Ovary (tissue), 9 donors: ENCODE results near the gene MYH9. TPM values are rescaled to one million over a fixed set of nuclear protein-coding genes. Genes with fewer than 3 reads are reported as not detected.
A peak's percentile ranks its signal among the peaks of the same experiment; 100 is the strongest.

Experiments used
- DNase-seq, 5 donors: peaks; one replicate each; pipeline ENCODE4 v3.0.0-alpha.2; 2019 to 2020
- H3K27ac ChIP-seq, 2 donors: fragments of 200-600 bp; one replicate each; pipeline versions ENCODE4 v1.5.1 to v1.8.0; 2019 to 2022
- H3K27me3 ChIP-seq: fragments of 200-600 bp; one replicate; pipeline ENCODE4 v1.8.0; 2022
- H3K36me3 ChIP-seq: fragments of 200-600 bp; sonication (generic); one replicate; pipeline ENCODE4 v1.5.1; 2019
- H3K4me1 ChIP-seq: one replicate; pipeline ENCODE4 v1.8.1; 2013; ENCODE audit warnings: mild to moderate bottlenecking, moderate library complexity; ENCODE audit not compliant: insufficient read depth
- H3K4me3 ChIP-seq: fragments of 200-600 bp; sonication (generic); one replicate; pipeline ENCODE4 v1.5.1; 2017
- H3K9me3 ChIP-seq, 2 donors: fragments of 200-600 bp in 1 of 2; sonication (generic) in 1 of 2; one replicate each; pipeline versions ENCODE4 v1.5.1 to v1.8.1; 2013 to 2019; ENCODE audit warnings: mild to moderate bottlenecking in 1 of 2, moderate library complexity in 1 of 2
- EP300 ChIP-seq: sonication (generic); formaldehyde crosslinking; IDR thresholded peaks from one replicate; pipeline ENCODE4 v1.6.1; 2017; ENCODE audit warnings: antibody characterized with exemption
- POLR2A ChIP-seq: fragments of 450-650 bp; IDR thresholded peaks from one replicate; pipeline ENCODE4 v1.6.1; 2017; ENCODE audit warnings: antibody characterized with exemption, mild to moderate bottlenecking, moderate library complexity
- WGBS, 3 donors: extraction: QIAGEN DNeasy Blood & Tissue Kit in 1 of 3; methylation state at CpG; one replicate each; pipeline versions ENCODE4 v1.1.5 to v1.1.7; 2013 to 2017; 5-methylcytosine and 5-hydroxymethylcytosine counted together
- intact Hi-C, 4 donors: fragments of 100-400 bp; cut with DNase I; formaldehyde crosslinking; loops; one replicate each; pipeline versions ENCODE4 v1.11.0 to v1.15.1; 2022 to 2023
- polyA plus RNA-seq, 2 donors: library from polyadenylated mRNA; stranded (reverse); fragments of 200-250 nt in 1 of 2; fragments of 350-450 nt in 1 of 2; fragmentation: Illumina TruSeq in 1 of 2; extraction: RNeasy Lipid Tissue Mini Kit (QIAGEN cat#74804) in 1 of 2; gene quantifications; one replicate each; pipeline ENCODE4 v1.2.3, GENCODE V29; 2013 to 2014
- total RNA-seq, 7 donors: library from RNA; depleted of rRNA in 2 of 7; stranded (reverse); fragments of >200 nt in 2 of 7; fragmentation: NEBNext Ultra II Directional in 3 of 7; extraction: Animal tissue kit (Norgen Biotek cat#: 25700) in 3 of 7; gene quantifications; one replicate each; pipeline versions ENCODE4 v1.1.0 to v1.2.4, GENCODE V29; 2016 to 2023
- TF ChIP-seq, protein P1 (sequence below), 3 donors: fragments of 450-650 bp in 2 of 3; fragments of 200-600 bp in 1 of 3; IDR thresholded peaks; one replicate each; pipeline versions ENCODE4 v1.5.1 to v1.8.0; 2016 to 2022; ENCODE audit warnings: antibody characterized with exemption in 3 of 3, mild to moderate bottlenecking in 1 of 3
- donor health status: DM: no; HTN: no; CAD: no; lungs with moderate emphysema.
- donor health status: DM: no; HTN: no; CAD: no.
- donor health status: Bipolar disorder and iron deficiency.
- donor health status: DM: yes; HTN: yes; CAD: no.
- donor health status: DM: no; HTN: no; CAD: no.
- donor health status: DM: yes; HTN: yes; CAD: no.

Gene MYH9
- total and polyA plus RNA-seq, 9 donors = 128 to 530 (median 348) TPM

DNA sequence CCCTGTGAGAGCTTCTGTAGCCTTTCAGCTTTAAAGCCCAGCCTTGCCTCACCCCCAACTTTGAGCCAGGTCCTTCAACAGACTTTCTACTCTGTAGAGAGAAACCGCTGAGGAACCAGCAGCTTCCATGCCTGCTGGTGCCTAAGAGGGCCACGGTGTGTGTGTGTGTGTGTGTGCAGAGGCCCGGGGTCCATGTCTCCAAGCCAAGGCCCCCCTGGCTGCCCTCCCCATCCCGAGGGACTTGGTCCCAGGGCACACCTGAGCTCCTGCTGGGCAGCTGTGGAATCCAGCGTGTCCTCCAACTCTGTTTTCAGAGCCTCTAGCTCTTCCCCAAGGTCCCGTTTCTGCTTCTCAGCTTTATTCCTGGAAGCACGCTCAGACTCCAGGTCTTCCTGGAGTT lies 92.5 kb downstream of the MYH9 start:
- H3K4me1 ChIP-seq = no peaks in the 10 kb centered on the region
- TF ChIP-seq POLR2A (no peak), EP300 (no peak)
- TF ChIP-seq, protein P1, sequence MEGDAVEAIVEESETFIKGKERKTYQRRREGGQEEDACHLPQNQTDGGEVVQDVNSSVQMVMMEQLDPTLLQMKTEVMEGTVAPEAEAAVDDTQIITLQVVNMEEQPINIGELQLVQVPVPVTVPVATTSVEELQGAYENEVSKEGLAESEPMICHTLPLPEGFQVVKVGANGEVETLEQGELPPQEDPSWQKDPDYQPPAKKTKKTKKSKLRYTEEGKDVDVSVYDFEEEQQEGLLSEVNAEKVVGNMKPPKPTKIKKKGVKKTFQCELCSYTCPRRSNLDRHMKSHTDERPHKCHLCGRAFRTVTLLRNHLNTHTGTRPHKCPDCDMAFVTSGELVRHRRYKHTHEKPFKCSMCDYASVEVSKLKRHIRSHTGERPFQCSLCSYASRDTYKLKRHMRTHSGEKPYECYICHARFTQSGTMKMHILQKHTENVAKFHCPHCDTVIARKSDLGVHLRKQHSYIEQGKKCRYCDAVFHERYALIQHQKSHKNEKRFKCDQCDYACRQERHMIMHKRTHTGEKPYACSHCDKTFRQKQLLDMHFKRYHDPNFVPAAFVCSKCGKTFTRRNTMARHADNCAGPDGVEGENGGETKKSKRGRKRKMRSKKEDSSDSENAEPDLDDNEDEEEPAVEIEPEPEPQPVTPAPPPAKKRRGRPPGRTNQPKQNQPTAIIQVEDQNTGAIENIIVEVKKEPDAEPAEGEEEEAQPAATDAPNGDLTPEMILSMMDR (IDR thresholded peaks at IDR 0.05) = no peak
- intact Hi-C loops = no loop called here
- peak in 2 of 5 donors; percentile 11 to 25 for DNase-seq
- peaks cover 4% of the 10 kb centered on the region for H3K36me3 ChIP-seq
- 87 to 91% (median 90%) methylated on average over 7 of the region's 7 CpGs for WGBS, 3 donors
- H3K27ac ChIP-seq = no peak overlapping the region
- no peaks in the 10 kb centered on the region for H3K9me3 ChIP-seq
- H3K4me3 ChIP-seq = no peak overlapping the region
- H3K27me3 ChIP-seq = no peaks in the 10 kb centered on the region

DNA sequence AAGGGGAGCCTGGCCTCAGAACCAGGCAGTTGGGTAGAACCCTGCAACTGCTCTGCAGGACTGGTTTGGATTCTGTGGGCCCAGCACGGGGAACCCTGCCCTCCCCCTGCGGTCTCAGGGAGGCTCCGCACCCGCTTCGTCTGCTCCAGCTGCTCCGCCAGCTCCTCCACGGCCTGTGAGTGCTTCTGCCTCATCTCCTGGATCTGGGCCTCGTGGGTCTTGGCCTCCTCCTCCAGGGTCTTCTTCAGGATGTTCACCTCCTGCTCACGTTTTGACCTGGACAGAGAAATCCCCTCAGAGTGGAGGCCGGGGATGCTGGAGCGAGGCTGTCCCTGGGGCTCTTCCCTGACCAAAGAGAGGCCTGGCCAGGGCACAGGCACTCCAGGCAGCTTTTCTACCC lies 93.0 kb downstream of the MYH9 start:
- peaks cover 4% of the 10 kb centered on the region for H3K36me3 ChIP-seq

DNA sequence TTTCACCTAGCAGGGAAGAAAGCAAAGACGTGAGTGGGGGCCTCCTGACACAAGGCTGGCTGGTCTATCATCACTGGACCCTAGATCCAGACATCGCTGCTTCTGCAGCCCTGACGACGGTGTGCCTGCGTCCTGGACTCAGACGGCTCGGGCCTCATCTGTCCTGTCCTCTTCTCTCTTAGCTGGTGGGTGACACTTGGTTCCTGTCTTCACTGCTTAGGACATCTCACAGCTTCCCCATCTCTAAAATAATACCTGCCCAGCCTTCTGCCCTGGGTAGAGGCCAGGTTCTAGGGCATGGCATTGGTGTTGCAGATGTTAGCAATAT lies 93.5 kb downstream of the MYH9 start:
- H3K4me1 ChIP-seq = no peaks in the 10 kb centered on the region
- WGBS, 3 donors = 89 to 93% (median 92%) methylated on average over 7 of the region's 7 CpGs
- TF ChIP-seq, protein P1 (IDR thresholded peaks at IDR 0.05) = no peak
- no peak for TF ChIP-seq POLR2A
- TF ChIP-seq EP300 = no peak
- H3K36me3 ChIP-seq = peaks cover 4% of the 10 kb centered on the region
- DNase-seq = no peak
- H3K27ac ChIP-seq = no peak overlapping the region
- no peaks in the 10 kb centered on the region for H3K27me3 ChIP-seq
- no peaks in the 10 kb centered on the region for H3K9me3 ChIP-seq
- intact Hi-C loops = no loop called here
- no peak overlapping the region for H3K4me3 ChIP-seq

More for the DNA sequence above, 93.0 kb downstream of the MYH9 start:
- peak in 1 of 5 donors; percentile 19 for DNase-seq
- H3K4me1 ChIP-seq = no peaks in the 10 kb centered on the region
- 88 to 91% (median 89%) methylated on average over 11 of the region's 11 CpGs for WGBS, 3 donors
- intact Hi-C loops = no loop called here
- TF ChIP-seq, protein P1 (IDR thresholded peaks at IDR 0.05) = no peak
- no peak for TF ChIP-seq EP300
- TF ChIP-seq POLR2A = no peak
- H3K9me3 ChIP-seq = no peaks in the 10 kb centered on the region
- H3K4me3 ChIP-seq = no peak overlapping the region
- H3K27me3 ChIP-seq = no peaks in the 10 kb centered on the region
- no peak overlapping the region for H3K27ac ChIP-seq

DNA sequence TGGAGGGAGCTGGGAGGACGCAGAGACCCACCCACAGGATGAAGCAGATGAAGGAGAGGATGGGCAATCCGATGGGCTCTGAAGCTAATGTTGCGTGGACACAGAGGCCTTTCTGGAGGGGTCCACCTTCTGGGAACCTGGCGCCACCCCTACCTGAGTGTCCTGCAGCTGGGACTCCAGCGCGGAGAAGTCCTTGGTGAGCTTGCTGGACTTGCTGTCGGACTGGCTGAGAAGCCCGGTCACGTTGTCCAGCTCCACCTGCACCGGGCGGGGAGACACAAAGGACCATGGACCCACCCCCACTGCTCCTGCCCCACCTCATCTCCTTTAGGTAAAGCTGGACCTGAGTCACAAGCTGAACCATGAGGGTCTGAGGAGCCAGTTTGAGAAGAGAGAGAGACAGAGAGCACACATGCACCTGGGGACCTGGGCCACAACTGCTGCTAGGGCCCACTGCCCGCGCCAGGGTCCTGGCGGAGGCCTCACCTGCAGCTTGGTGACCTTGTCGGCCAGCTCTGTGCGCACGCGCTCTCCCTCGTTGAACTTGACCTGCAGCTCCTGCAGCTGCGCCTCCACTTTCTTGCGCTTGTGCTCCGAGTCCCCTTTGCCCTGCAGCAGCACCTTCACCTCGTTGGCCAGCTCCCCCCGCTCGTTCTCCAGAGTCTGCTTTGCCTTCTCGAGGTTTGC lies 94.0 kb downstream of the MYH9 start:
- intact Hi-C loops = no loop called here
- TF ChIP-seq, protein P1 (IDR thresholded peaks at IDR 0.05) = no peak
- TF ChIP-seq POLR2A = no peak
- TF ChIP-seq EP300 = no peak
- 87 to 91% (median 89%) methylated on average over 26 of the region's 26 CpGs for WGBS, 3 donors
- no peaks in the 10 kb centered on the region for H3K9me3 ChIP-seq
- peaks cover 3% of the 10 kb centered on the region for H3K36me3 ChIP-seq
- H3K4me1 ChIP-seq = no peaks in the 10 kb centered on the region
- no peak overlapping the region for H3K27ac ChIP-seq
- H3K27me3 ChIP-seq = no peaks in the 10 kb centered on the region
- no peak overlapping the region for H3K4me3 ChIP-seq
- no peak for DNase-seq
